Cortex of kidney (tissue), 1 donor: ENCODE data around the gene PEAR1.
"Not testable (repeated sequence)": the region's sequence is repeated elsewhere in the genome, so short reads cannot be mapped to it uniquely, and the experiment has no call there.

Experiments used
- DNase-seq: peaks from one replicate; lab custom pipeline; 2025; lab: John Stamatoyannopoulos, UW

PEAR1 gene

DNA sequence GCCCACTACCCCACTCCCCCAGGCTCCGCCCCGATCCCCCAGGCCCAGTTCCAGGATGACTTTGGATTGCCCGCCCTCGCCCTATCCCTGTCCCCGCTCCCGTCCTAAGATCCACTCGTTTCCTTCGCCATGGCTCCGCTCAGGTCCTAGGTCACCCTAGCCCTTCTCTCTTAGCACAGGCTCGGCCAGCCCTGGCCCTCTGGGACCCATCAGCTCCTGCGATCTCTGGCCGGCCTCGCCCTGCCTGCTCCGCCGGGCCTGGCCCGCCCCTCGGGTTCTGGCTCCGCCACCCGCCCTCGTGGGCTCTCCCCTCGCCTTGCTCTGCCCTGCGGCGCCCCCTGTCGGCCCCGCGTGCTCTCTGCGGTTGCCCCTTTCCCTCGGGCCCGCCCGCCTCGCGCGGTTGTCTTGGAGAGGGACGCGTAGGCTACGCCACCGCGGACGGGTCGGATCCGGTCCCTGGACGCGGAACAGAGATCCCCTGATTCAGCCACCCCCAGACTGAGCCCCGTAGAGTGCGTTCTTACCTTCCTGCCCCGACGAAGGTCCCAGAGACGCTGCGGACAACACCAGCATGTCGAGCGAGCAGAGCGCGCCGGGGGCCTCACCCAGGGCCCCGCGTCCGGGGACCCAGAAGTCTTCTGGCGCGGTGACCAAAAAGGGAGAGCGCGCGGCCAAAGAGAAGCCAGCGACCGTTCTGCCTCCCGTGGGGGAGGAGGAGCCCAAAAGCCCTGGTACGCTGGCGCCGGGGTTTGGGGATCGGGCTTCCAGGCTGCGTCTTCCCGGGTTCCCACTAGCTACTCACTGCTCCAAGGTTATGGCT, 26.9 kb downstream of the PEAR1 start, which contains the start of gene LRRC71:
TSS of gene LRRC71 (plus strand) at position 400 of the 820 bp plus-strand sequence. CDS start at position 572, 172 bp downstream.
- DNase-seq = no peak

DNA sequence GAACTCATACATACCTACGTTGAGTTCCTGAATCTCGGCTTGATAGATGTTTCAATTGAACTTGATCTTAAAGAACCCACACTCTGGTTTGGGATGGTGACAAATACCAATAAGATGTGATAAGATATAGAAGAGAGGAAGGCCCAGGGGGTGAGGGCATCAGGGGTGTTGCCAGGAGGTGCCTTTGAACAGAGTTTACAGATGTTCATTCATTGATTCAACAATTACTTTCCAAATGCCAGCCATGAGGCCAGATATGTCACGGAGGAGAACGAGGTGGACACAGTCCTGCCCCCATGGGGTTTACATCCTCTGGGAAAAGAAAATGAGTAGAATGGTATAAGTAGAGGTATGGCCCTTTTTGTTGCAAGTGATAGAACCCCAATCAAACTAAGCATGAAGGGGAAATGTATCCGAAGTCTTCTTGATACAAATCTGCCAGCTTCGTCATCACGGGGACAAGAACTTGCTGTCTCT, 27.6 kb downstream of the PEAR1 start:
- no peak for DNase-seq

DNA sequence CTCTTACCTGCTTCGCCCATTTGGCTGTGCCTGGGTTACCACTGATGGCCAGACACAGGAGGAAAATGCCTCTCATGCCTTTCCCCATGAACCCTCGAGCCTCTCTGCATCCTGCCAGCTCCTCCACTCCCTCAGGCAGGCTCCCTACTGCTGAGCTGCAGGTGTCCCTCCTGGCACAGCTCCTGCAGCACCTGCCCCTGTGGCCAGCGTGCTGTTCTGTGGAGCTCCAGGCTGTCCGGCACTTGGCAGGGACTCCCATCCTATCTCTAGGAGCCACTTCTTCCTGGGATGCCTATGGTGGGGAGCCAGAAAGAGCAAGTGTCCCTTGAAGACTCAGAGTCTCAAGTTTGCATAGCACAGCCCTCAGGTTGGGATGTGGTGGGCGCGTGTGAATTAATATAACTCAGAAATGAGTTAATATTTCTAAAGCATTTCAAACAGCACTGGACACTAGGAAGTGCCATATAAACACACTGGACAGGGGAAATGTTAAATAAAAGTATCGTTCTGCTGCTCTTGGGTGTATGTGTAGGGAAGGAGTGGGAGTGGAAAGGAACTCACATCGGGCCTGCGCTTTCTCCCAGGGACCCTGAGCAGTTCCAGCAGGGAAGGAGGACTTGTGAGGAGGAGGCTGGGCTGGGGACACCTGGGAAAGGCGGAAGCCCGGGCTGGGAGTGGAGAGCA, 29.6 kb downstream of the PEAR1 start:
- DNase-seq = no peak

GRCh38 chr1:156923670-156924477, 30.4 kb downstream of the PEAR1 start:
- DNase-seq = no peak

GRCh38 chr1:156924478-156925153, 31.1 kb downstream of the PEAR1 start:
- no peak for DNase-seq

GRCh38 chr1:156925154-156926010, 31.9 kb downstream of the PEAR1 start:
- no peak for DNase-seq

DNA sequence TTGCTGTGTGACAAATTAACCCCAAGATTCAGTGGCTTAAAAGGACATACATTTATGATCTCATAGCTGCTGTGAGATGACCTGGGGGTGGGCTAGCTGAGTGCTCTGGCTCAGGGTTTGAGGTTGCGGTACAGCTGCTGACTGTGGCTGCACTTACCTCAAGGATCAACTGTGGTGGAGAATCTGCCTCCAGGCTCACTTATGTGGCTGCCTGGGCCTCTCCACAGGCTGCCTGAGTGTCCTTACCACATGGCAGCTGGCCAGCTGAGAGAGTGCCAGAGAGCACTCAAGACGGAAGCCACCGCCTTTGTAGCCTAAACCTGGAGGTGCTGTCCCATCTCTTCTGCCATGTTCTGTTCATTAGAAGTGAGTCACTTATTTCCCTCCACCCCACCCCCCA, 32.7 kb downstream of the PEAR1 start:
- DNase-seq = no peak

GRCh38 chr1:156926695-156927094, 33.2 kb downstream of the PEAR1 start:
- not testable (repeated sequence) for DNase-seq

DNA sequence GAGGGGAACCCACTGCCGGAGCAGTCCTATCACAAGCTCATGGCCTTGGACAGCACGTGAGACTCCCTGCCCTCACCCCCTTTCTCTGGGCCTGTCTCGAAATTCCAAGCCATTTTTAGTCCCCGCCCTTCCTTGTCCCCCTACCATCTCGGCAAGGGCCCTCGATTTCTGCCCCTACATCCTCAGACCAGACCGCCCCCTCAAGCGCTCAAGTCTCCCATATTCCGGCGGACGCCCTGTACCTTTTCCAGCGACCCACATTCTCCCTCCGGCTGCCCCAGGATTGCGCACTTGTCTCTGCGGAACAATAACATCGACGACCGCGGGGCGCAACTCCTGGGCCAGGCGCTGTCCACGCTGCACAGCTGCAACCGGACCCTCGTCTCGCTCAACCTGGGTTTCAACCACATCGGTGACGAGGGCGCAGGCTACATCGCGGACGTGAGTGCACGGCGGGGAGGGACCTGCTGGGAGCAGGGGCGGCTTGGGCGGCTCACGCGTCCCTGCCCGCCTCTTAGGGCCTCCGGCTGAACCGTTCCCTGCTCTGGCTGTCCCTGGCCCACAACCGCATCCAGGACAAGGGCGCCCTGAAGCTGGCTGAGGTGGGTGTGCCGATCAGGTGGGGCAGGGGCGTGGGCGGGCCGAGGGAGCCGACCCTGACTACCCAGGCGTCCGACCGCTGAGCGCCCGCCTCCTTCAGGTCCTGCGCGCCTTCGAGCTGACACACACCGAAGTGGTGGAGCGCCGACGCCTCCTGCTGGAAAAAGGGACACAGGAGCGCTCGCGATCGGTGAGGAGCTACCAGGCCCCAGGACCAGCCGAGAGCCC, 33.9 kb downstream of the PEAR1 start:
- DNase-seq = no peak

DNA sequence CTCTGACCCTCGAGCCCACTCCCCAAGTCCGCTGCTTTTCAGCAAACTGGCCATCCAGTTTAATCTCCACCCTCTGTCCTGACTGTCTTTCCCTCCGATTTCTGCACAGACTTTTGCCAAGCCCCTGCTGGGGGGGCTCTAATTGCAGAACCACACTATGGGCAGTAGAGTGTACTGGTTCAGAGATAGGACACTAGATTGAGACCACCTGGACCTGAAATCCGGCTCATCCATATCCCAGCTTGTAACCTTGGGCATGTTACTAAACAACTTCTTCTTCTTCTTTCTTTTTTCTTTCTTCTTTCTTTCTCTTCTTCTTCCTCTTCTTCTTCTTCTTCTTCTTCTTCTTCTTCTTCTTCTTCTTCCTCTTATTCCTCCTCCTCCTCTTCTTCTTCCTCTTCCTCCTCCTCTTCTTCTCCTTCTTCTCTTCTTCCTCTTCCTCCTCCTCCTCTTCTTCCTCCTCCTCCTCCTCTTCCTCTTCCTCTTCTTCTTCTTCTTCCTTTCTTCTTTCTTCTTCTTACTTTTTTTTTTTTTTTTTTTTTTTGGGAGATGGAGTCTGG, 34.6 kb downstream of the PEAR1 start:
- DNase-seq = no peak

DNA sequence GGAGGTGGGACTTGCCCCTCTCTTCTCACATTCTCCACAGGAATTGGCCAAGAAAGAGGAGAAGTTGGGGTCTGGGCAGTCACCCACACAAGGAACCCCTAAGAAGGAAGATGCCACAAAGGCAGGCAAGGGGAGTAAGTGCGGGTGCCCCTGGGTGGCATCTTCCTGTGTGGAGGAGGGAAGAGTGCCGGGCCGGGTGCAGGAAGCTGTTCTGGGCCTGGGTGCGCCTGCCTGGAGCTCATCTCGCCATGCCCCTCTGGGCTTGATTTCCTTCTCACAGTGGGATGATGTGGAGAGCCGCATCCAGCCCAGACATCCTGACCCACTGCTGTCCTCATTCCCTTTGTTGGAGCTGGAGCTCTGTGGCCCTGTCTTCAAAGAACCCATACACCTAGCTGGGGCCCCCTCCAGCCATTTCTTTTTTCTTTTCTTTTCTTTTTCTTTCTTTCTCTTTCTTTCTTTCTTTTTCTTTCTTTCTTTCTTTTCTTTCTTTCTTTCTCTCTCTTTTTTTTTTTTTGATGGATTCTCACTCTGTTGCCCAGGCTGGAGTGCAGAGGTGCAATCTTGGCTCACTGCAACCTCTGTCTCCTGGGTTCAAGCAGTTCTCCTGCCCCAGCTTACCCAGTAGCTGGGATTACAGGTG, 36.2 kb downstream of the PEAR1 start:
- DNase-seq = no peak

GRCh38 chr1:156930483-156930882, 37.0 kb downstream of the PEAR1 start:
- no peak for DNase-seq

DNA sequence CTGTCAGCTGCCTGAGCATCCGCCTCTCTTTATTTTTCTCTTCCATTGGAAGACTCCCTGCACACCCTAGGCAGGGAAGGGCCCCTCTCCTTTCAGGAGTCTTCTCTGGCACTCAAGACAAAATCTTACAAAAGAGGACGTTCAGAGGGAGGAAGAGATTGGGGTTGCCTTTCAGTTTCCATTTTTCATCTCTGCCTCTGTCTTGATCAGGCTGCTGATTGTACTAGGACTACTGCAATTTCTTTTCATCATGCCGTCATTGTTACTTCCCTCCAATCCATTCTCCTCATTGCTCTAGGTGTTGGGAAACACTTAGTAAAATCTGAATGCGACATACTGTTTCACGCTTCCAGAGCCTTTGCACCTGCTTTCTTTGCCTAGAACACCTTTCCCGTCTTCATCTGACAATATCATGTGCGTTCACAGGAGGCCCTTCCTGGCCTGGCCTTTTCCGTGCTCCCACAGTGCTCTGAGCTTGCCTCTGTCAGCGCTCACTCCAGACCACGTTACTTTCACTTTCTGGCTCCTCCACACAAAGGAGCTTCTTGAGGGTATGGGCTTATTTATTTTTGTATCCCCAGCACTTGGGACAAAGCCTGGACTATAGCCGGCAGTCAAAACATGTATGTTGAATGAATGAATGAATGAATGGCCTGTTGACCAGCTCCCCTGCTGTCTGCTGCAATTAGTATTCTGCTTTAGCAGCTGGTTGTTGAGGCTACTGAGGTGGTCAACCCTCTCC, 37.9 kb downstream of the PEAR1 start:
- DNase-seq = no peak

GRCh38 chr1:156931974-156932710, 38.6 kb downstream of the PEAR1 start:
- DNase-seq = no peak

DNA sequence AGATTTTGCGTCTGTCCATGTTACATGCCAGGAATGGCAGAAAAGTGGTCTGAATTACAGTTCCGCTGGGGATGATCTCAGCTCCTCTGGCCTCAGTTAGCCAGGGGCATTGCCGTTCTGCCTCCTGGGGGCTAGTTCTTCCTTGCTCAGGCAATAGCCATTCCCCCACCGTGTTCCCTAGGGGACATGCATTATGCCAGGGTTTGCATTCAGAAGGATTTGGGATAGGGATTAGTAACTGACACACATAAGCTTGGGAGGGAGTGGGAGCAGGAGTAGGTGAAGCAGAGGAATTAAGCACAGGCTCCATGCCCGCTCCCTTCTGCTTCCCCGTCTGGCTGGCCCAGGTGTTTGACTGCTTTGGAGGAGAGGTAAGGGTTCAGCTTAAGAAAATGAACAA, 39.6 kb downstream of the PEAR1 start:
- DNase-seq = no peak

DNA sequence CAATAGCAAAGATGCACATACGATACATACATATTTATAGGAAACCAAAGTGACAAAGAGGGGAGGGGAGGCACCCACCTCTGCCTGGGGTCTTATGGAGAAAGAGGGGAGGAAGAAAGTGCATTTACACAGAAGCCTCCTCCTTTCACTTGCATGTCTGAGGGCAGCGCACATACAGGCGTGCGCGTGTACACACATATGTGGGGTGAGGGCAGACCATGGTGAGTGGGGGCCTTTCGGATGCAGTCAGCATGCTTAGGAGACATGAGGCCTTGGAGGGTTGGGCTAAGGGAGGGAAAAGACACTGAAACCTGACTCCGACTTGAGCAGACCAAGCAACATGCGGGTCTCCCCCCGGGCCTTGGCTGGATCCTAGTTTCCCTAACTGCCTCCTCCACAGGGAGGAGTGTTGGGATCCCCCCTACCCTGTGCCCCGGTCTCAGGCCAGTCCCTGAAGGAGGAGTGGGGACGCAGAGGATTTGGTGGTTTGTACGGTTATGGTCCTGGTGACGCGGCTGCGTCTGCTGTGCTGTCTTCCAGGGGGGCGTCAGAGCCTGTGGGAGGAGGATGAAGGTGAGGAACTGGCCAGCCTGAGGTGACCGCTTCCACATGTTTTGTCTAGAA, 42.1 kb downstream of the PEAR1 start:
- DNase-seq = no peak

- DNase-seq = no peak
Measured at GRCh38 chr1:156936191-156936590, 42.7 kb downstream of the PEAR1 start.
